Osteocyte (in vitro differentiated cells): ENCODE results near the gene SLC35A1. TPM values are rescaled to one million over a fixed set of nuclear protein-coding genes. Genes with fewer than 3 reads are reported as not detected.

Experiments
- DNase-seq: peaks from one replicate; pipeline ENCODE4 v3.0.0; 2021; ENCODE audit warnings: mixed read lengths; ENCODE audit not compliant: unreplicated experiment; ENCODE audit errors: extremely low spot score
- H3K27ac Mint-ChIP-seq: one replicate; pipeline ENCODE4 v1.8.0; 2021; ENCODE audit warnings: mild to moderate bottlenecking, mixed read lengths; ENCODE audit not compliant: unreplicated experiment
- H3K27me3 Mint-ChIP-seq: one replicate; pipeline ENCODE4 v1.8.0; 2021; ENCODE audit warnings: mixed read lengths; ENCODE audit not compliant: unreplicated experiment
- H3K36me3 Mint-ChIP-seq: one replicate; pipeline ENCODE4 v1.8.0; 2021; ENCODE audit warnings: mixed read lengths; ENCODE audit not compliant: unreplicated experiment
- H3K4me1 Mint-ChIP-seq: one replicate; pipeline ENCODE4 v1.8.0; 2021; ENCODE audit warnings: mixed read lengths; ENCODE audit not compliant: unreplicated experiment
- H3K4me3 Mint-ChIP-seq: one replicate; pipeline ENCODE4 v1.8.0; 2021; ENCODE audit warnings: mild to moderate bottlenecking, moderate library complexity, mixed read lengths; ENCODE audit not compliant: unreplicated experiment
- H3K9me3 Mint-ChIP-seq: one replicate; pipeline ENCODE4 v1.8.0; 2021; ENCODE audit warnings: mixed read lengths; ENCODE audit not compliant: unreplicated experiment
- CTCF ChIP-seq: fragments of 200-600 bp; sonication (generic); IDR thresholded peaks from 2 replicates; pipeline ENCODE4 v1.5.0; 2021; ENCODE audit warnings: antibody characterized with exemption, mild to moderate bottlenecking, moderate library complexity
- total RNA-seq: library from RNA; stranded (reverse); gene quantifications from 2 replicates; pipeline ENCODE4 v1.2.1, GENCODE V29; 2021

SLC35A1 gene
- total RNA-seq, 1 donor from 2014 or later, result 17.2 TPM

GRCh38 chr6:87544474-87544735 lies 71.6 kb downstream of the SLC35A1 start:
- no peak for DNase-seq
- H3K27ac Mint-ChIP-seq, result no peak overlapping the region
- peaks cover 51% of the 10 kb centered on the region for H3K36me3 Mint-ChIP-seq
- H3K9me3 Mint-ChIP-seq, result peaks cover 4% of the 10 kb centered on the region
- no peak for TF ChIP-seq CTCF
- H3K4me1 Mint-ChIP-seq, result peaks cover 4% of the 10 kb centered on the region
- no peaks in the 10 kb centered on the region for H3K27me3 Mint-ChIP-seq
- no peak overlapping the region for H3K4me3 Mint-ChIP-seq

- Mint-ChIP-seq H3K27me3 (no peaks in the 10 kb centered on the region), H3K27ac (no peak overlapping the region), H3K4me1 (no peaks in the 10 kb centered on the region), H3K9me3 (no peaks in the 10 kb centered on the region), H3K36me3 (peaks cover 41% of the 10 kb centered on the region), H3K4me3 (no peak overlapping the region)
- no peak for DNase-seq
- no peak for TF ChIP-seq CTCF
These were observed 79.0 kb downstream of the SLC35A1 start for GRCh38 chr6:87551799-87552198.

- no peak for DNase-seq
These were observed 80.5 kb downstream of the SLC35A1 start for GRCh38 chr6:87553159-87553765.

GRCh38 chr6:87555506-87555905 lies 82.7 kb downstream of the SLC35A1 start:
- Mint-ChIP-seq H3K36me3 (peaks cover 33% of the 10 kb centered on the region), H3K4me3 (no peak overlapping the region), H3K27me3 (no peaks in the 10 kb centered on the region), H3K4me1 (no peaks in the 10 kb centered on the region), H3K27ac (no peak overlapping the region), H3K9me3 (no peaks in the 10 kb centered on the region)
- no peak for TF ChIP-seq CTCF
- no peak for DNase-seq

More at GRCh38 chr6:87553159-87553765, 80.5 kb downstream of the SLC35A1 start:
- H3K9me3 Mint-ChIP-seq, result no peaks in the 10 kb centered on the region
- H3K4me1 Mint-ChIP-seq, result no peaks in the 10 kb centered on the region
- H3K4me3 Mint-ChIP-seq, result no peak overlapping the region
- no peak overlapping the region for H3K27ac Mint-ChIP-seq
- peaks cover 40% of the 10 kb centered on the region for H3K36me3 Mint-ChIP-seq
- TF ChIP-seq CTCF, result no peak
- no peaks in the 10 kb centered on the region for H3K27me3 Mint-ChIP-seq

- Mint-ChIP-seq H3K9me3 (no peaks in the 10 kb centered on the region), H3K27me3 (no peaks in the 10 kb centered on the region), H3K27ac (no peak overlapping the region), H3K4me3 (no peak overlapping the region), H3K4me1 (peaks cover 8% of the 10 kb centered on the region), H3K36me3 (peaks cover 22% of the 10 kb centered on the region)
- no peak for DNase-seq
- TF ChIP-seq CTCF, result no peak
These were observed 85.7 kb downstream of the SLC35A1 start for GRCh38 chr6:87558446-87558845.
